ENCODE measurements around the gene UGT2B7. TPM values are rescaled to one million over a fixed set of nuclear protein-coding genes. Genes with fewer than 3 reads are reported as not detected.

Gene UGT2B7
- total and polyA plus RNA-seq, 10 of the 15 experiments (the other 5 are each of a cell fraction or from before 2014, with no cell fraction given): 0.73 to 2.9 (median 1.2) TPM

GRCh38 chr4:69075061-69075792 lies 21.0 kb upstream of the UGT2B7 start:
- peak; percentile 57 for ATAC-seq
- no peaks in the 10 kb centered on the region for H4K20me1 ChIP-seq (ENCODE audit: control insufficient read depth, insufficient read depth)
- H3K4me1 ChIP-seq (ENCODE audit: control insufficient read depth, insufficient read depth, low read length): no peaks in the 10 kb centered on the region
- ChIA-PET CTCF (interaction anchor here (1.9 kb wide), 1 partner anchor 14 kb away, joined by 6 read pairs; no protein-coding TSS in a partner anchor), RAD21 (ENCODE audit: unreplicated experiment) (no interaction called here), POLR2A (no interaction called here), SMC1A (ENCODE audit: uncharacterized antibody, unreplicated experiment) (no interaction called here)
- H3K9ac ChIP-seq (ENCODE audit: control insufficient read depth, insufficient read depth, low read length): no peak overlapping the region
- no peak overlapping the region for H2AFZ ChIP-seq (ENCODE audit: control insufficient read depth, low read depth, low read length)
- H3K4me3 ChIP-seq: no peak overlapping the region
- no peak for DNase-seq (ENCODE audit: low read depth, low spot score)
- H3K79me2 ChIP-seq (ENCODE audit: control insufficient read depth, insufficient read depth, low read length): no peaks in the 10 kb centered on the region
- in situ Hi-C loops (cut with MboI) (no loop called here), intact Hi-C loops (cut with micrococcal nuclease; ENCODE audit: unreplicated experiment) (no loop called here)
- no peaks in the 10 kb centered on the region for H3K36me3 ChIP-seq (ENCODE audit: control insufficient read depth in 2 of 2, insufficient read depth in 2 of 2, low read length in 1 of 2)
- TF ChIP-seq TCF12 (IDR thresholded peaks at IDR 0.05; ENCODE audit: low read depth, low read length) (no peak), KAT2A (conservative IDR thresholded peaks at IDR 0.05; ENCODE audit: control insufficient read depth, low read depth, low read length) (no peak), ETV6 (conservative IDR thresholded peaks at IDR 0.05 in 1 of 2, IDR thresholded peaks at IDR 0.05 in 1 of 2; ENCODE audit: borderline replicate concordance in 1 of 2, low read depth in 1 of 2) (no peak), IKZF2 (IDR thresholded peaks at IDR 0.05) (no peak), PKNOX1 (IDR thresholded peaks at IDR 0.05) (no peak), MEF2A (IDR thresholded peaks at IDR 0.05; ENCODE audit: insufficient read depth, low read depth, low read length) (no peak), CHD2 (IDR thresholded peaks at IDR 0.05; ENCODE audit: borderline replicate concordance, low read depth, low read length) (no peak), TAF1 (IDR thresholded peaks at IDR 0.05; ENCODE audit: borderline replicate concordance, low read depth, low read length) (no peak)
- 20% methylated on average over 4 of the region's 4 CpGs for WGBS (ENCODE audit: insufficient coverage, insufficient replicate concordance, low lambda C conversion rate, missing lambda C conversion rate)
- no peak overlapping the region for H3K27ac ChIP-seq (ENCODE audit: control insufficient read depth, insufficient read depth)
- H3K9me3 ChIP-seq (replicated peaks; ENCODE audit: control insufficient read depth, insufficient read depth, low read length): no peaks in the 10 kb centered on the region; the same call in 2 of the 3 replicates
- no TSS peak for BruUV-seq (replicated peaks)
- no peak overlapping the region for H3K4me2 ChIP-seq (ENCODE audit: control insufficient read depth, insufficient read depth)
- no peak for FAIRE-seq
- H3K27me3 ChIP-seq (replicated peaks in 1 of 2; ENCODE audit: control insufficient read depth in 2 of 2, insufficient read depth in 2 of 2, low read length in 1 of 2): no peaks in the 10 kb centered on the region
